Mesodermal cell (in vitro differentiated cells): Measurements from ENCODE around the gene APP.
A peak's percentile ranks its signal among the peaks of the same experiment; 100 is the strongest.

Source experiments
- H3K27ac ChIP-seq: 2 replicates; pipeline ENCODE4 v1.7.0; 2013; ENCODE audit warnings: mild to moderate bottlenecking, low read depth, low read length, moderate library complexity; ENCODE audit not compliant: severe bottlenecking
- H3K36me3 ChIP-seq: 2 replicates; pipeline ENCODE4 v1.7.1; 2013; ENCODE audit warnings: mild to moderate bottlenecking, low read length, moderate library complexity; ENCODE audit not compliant: control insufficient read depth, insufficient read depth
- H3K4me1 ChIP-seq: one replicate; pipeline ENCODE4 v1.7.1; 2013; ENCODE audit warnings: mild to moderate bottlenecking, low read length; ENCODE audit not compliant: insufficient read depth, control insufficient read depth, poor library complexity, severe bottlenecking
- H3K4me3 ChIP-seq: 2 replicates; pipeline ENCODE4 v1.7.0; 2013; ENCODE audit warnings: low read length, control low read depth, mild to moderate bottlenecking; ENCODE audit not compliant: insufficient read depth, poor library complexity, severe bottlenecking; ENCODE audit errors: extremely low read depth
- H3K9me3 ChIP-seq: 2 replicates; pipeline ENCODE4 v1.7.1; 2013; ENCODE audit warnings: mild to moderate bottlenecking, low read length, moderate library complexity; ENCODE audit not compliant: control insufficient read depth
- WGBS, 2 experiments: methylation state at CpG; one replicate each; pipeline ENCODE4 v1.1.5; 2013; ENCODE audit warnings: missing lambda C conversion rate in 2 of 2; ENCODE audit not compliant: insufficient coverage in 2 of 2; 5-methylcytosine and 5-hydroxymethylcytosine counted together

Gene APP

GRCh38 chr21:25961042-25961441, 209.5 kb downstream of the APP start:
- Histone ChIP-seq H3K27ac (peak overlapping the region; percentile 87), H3K9me3 (no peaks in the 10 kb centered on the region), H3K4me1 (peaks cover 23% of the 10 kb centered on the region), H3K4me3 (no peak overlapping the region), H3K36me3 (peaks cover 51% of the 10 kb centered on the region)
- WGBS, 2 experiments = 64 to 100% methylated on average over 1 to 2 of the region's 3 CpGs

DNA sequence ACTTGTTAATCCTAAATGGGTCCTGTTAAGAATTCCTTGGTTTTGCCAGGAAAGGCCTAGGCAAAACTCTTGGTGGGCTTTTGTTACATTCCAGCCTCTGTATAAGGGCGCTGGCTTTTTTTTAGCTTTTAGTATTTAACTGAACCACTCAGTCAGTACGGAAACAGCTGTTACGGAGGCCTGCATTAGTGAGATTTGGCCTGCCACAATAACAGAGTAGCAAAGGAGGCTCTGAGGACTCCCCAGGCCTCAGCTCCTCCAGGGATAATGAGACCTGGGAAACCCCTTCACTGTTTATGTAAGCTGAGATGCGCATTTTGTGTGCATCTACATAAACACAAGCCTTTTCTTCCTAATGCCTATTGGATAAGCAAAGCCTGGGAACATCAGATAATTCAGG, 210.2 kb downstream of the APP start:
- WGBS, 2 experiments = 56 to 62% methylated on average over 4 of the region's 4 CpGs
- peaks cover 23% of the 10 kb centered on the region for H3K4me1 ChIP-seq
- no peak overlapping the region for H3K4me3 ChIP-seq
- peaks cover 51% of the 10 kb centered on the region for H3K36me3 ChIP-seq
- no peaks in the 10 kb centered on the region for H3K9me3 ChIP-seq
- peak overlapping the region; percentile 87 for H3K27ac ChIP-seq

DNA sequence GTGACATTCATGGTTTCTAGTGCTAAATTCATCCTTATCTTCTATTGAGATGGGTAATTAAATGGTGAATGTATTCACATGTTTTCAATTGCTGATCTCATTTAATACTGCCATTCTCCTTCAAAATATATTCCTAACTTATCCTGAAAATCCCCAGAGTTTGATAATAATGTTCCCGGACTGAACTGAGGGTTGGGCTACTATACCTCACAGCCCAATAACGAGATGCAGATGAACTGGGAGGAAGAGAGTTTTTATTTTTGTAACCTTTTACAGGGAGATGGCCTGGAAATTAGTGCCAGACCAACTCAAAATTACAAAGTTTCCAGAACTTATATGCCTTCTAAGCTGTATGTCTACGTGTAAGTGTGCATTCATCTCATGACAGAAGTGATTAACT, 210.8 kb downstream of the APP start:
- Histone ChIP-seq H3K4me1 (peaks cover 23% of the 10 kb centered on the region), H3K4me3 (no peak overlapping the region), H3K27ac (peak overlapping the region; percentile 87), H3K9me3 (no peaks in the 10 kb centered on the region), H3K36me3 (peaks cover 52% of the 10 kb centered on the region)
- no CpG with 5 or more reads among the region's 3 CpGs for WGBS, 2 experiments

DNA sequence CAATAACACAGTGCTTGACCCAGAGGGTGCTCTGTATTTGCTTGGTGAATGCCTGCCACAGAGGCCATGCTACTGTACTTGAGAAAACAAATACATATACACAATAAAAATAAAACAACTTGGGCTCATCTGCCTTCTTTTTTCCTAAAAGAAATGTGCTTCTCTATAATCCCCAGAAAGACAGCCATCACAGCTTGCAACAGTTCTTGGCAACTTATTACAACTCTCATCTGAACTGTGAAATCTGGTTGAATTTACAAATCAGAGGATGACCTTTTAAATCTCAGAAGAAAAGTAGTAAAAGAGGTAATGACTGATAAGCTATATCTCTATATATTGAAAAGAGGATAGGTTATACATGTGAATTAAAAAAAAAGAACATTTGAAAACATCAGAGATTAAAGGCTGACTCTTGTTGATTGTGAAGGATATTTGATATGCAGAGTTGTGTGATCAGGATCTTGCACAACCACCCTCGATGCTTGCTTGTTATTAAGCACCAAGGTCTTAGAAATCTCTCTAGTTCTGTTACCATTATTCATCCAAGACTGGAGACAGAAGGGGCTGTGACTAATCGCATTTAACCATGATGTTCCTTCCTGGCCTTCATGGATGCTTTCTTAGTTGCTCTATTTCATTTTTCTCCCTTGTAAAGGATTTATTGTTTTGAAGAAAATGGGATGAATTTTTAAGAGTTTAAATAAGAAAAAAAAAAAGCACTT, 213.4 kb downstream of the APP start:
- H3K36me3 ChIP-seq = peaks cover 60% of the 10 kb centered on the region
- H3K27ac ChIP-seq = no peak overlapping the region
- peaks cover 12% of the 10 kb centered on the region for H3K4me1 ChIP-seq
- WGBS, 2 experiments = 80 to 100% methylated on average over 1 of the region's 2 CpGs
- H3K9me3 ChIP-seq = no peaks in the 10 kb centered on the region
- no peak overlapping the region for H3K4me3 ChIP-seq

- peaks cover 66% of the 10 kb centered on the region for H3K36me3 ChIP-seq
- no peaks in the 10 kb centered on the region for H3K9me3 ChIP-seq
- 95 to 97% methylated on average over 9 of the region's 11 CpGs for WGBS, 2 experiments
- peaks cover 5% of the 10 kb centered on the region for H3K4me1 ChIP-seq
- no peak overlapping the region for H3K4me3 ChIP-seq
- H3K27ac ChIP-seq = no peak overlapping the region
Observed at GRCh38 chr21:25955646-25956045, 214.9 kb downstream of the APP start.

- no peaks in the 10 kb centered on the region for H3K9me3 ChIP-seq
- peaks cover 4% of the 10 kb centered on the region for H3K4me1 ChIP-seq
- H3K4me3 ChIP-seq = no peak overlapping the region
- no peak overlapping the region for H3K27ac ChIP-seq
- 83% methylated on average over 1 of the region's 2 CpGs; no CpG with 5 or more reads in 1 of the 2 experiments for WGBS, 2 experiments
- H3K36me3 ChIP-seq = peaks cover 67% of the 10 kb centered on the region
Observed at GRCh38 chr21:25953659-25954058, 216.9 kb downstream of the APP start.

- WGBS, 2 experiments = 87 to 100% methylated on average over 1 to 3 of the region's 3 CpGs
- Histone ChIP-seq H3K4me1 (peaks cover 4% of the 10 kb centered on the region), H3K4me3 (no peak overlapping the region), H3K27ac (no peak overlapping the region), H3K36me3 (peaks cover 64% of the 10 kb centered on the region), H3K9me3 (no peaks in the 10 kb centered on the region)
Observed at GRCh38 chr21:25953196-25953595, 217.4 kb downstream of the APP start.

GRCh38 chr21:25952306-25952705, 218.3 kb downstream of the APP start:
- H3K27ac ChIP-seq = no peak overlapping the region
- H3K9me3 ChIP-seq = no peaks in the 10 kb centered on the region
- H3K36me3 ChIP-seq = peaks cover 61% of the 10 kb centered on the region
- no peak overlapping the region for H3K4me3 ChIP-seq
- no CpG with 5 or more reads among the region's 1 CpG for WGBS, 2 experiments
- H3K4me1 ChIP-seq = no peaks in the 10 kb centered on the region

- H3K36me3 ChIP-seq = peaks cover 63% of the 10 kb centered on the region
- no peak overlapping the region for H3K27ac ChIP-seq
- H3K4me3 ChIP-seq = no peak overlapping the region
- peaks cover 5% of the 10 kb centered on the region for H3K9me3 ChIP-seq
- H3K4me1 ChIP-seq = no peaks in the 10 kb centered on the region
- no CpG with 5 or more reads among the region's 1 CpG for WGBS, 2 experiments
Observed at GRCh38 chr21:25949701-25950100, 220.9 kb downstream of the APP start.

DNA sequence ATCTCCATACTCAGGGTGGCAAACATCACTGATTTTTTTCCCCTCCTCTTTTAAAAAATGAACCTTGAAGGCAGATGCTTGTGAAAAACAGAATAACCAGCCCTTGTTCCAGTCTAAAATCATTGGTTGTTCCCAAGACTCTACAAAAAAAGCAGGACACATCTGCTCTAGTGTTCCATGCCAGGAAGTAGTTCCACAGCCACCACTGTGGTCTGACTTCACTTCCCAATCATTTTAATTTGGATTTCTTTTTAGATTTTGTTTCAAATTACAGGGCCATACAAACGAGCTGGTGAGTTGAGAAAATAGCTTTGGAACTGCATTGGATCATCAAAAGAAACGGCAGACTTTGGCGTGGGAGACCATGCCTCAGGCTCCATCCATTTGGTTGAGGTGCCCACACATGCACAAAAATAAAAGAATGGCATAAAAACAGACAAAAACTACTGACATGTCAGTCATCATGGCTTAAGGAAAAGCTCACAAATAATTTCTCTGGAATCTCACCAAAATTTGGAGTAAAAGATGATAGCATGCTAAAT, 225.8 kb downstream of the APP start:
- Histone ChIP-seq H3K4me3 (no peak overlapping the region), H3K27ac (no peak overlapping the region), H3K36me3 (peaks cover 43% of the 10 kb centered on the region), H3K4me1 (no peaks in the 10 kb centered on the region), H3K9me3 (peaks cover 5% of the 10 kb centered on the region)
- 76 to 100% methylated on average over 2 to 3 of the region's 3 CpGs for WGBS, 2 experiments

DNA sequence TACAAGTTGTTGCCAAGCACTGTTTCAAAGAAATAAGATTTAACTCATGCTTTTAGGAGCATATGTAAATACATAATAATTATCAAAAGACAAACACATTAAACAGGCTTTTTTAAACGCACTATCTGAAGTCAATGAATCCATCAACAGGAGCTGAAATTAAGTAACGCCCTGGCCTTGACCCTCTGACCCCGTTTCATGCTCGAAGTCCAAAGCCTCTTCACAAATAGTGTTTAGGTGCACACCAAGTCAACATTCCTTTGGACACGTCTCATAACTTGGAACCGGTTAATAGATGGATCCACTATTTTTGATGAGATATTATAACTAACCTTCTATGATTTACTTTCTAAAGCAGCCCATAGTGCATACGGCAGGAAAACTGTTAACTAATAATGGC, 226.5 kb downstream of the APP start:
- Histone ChIP-seq H3K9me3 (peaks cover 5% of the 10 kb centered on the region), H3K4me1 (no peaks in the 10 kb centered on the region), H3K36me3 (peaks cover 36% of the 10 kb centered on the region), H3K4me3 (no peak overlapping the region), H3K27ac (no peak overlapping the region)
- whole genome bisulfite sequencing, 2 experiments = 82 to 95% methylated on average over 3 to 4 of the region's 7 CpGs
